Erythroblast (primary cell): ENCODE measurements around the gene MYOCD.

ENCODE experiments used
- GATA1 ChIP-seq: IDR thresholded peaks from 2 replicates; pipeline ENCODE4 v1.6.1; 2011; ENCODE audit warnings: low read depth, mild to moderate bottlenecking, control low read depth, low read length, moderate library complexity
- POLR2A ChIP-seq: IDR thresholded peaks from 2 replicates; pipeline ENCODE4 v1.6.1; 2011; ENCODE audit warnings: mild to moderate bottlenecking, low read length

GRCh38 chr17:12800855-12801365, 135.2 kb downstream of the MYOCD start:
- TF ChIP-seq POLR2A (no peak), GATA1 (no peak)
